ENCODE measurements around the gene JUN.
"Not testable (repeated sequence)": the region's sequence is repeated elsewhere in the genome, so short reads cannot be mapped to it uniquely, and the experiment has no call there.

JUN gene

GRCh38 chr1:58811303-58811702 lies 27.5 kb upstream of the JUN start:
- Histone ChIP-seq H3K9me3 (ENCODE audit: control insufficient read depth in 5 of 5, low read length in 5 of 5) (no peaks in the 10 kb centered on the region), H3K4me1 (ENCODE audit: control insufficient read depth in 5 of 5, insufficient read depth in 5 of 5, low read length in 5 of 5) (peaks cover 3 to 27% (median 23%) of the 10 kb centered on the region in 5 donors), H3K27ac (ENCODE audit: low read depth, low read length) (no peak overlapping the region), H3K9ac (ENCODE audit: low read length in 5 of 5) (no peak overlapping the region), H3K27me3 (ENCODE audit: control insufficient read depth in 5 of 5, insufficient read depth in 4 of 5, low read length in 5 of 5) (no peaks in the 10 kb centered on the region), H3K4me3 (ENCODE audit: low read depth in 1 of 5, low read length in 5 of 5) (no peak overlapping the region), H3K36me3 (ENCODE audit: control insufficient read depth in 5 of 5, insufficient read depth in 5 of 5, low read length in 5 of 5) (no peaks in the 10 kb centered on the region)

GRCh38 chr1:58809325-58810010 lies 25.6 kb upstream of the JUN start:
- H3K27ac ChIP-seq (ENCODE audit: low read depth, low read length) = no peak overlapping the region
- H3K27me3 ChIP-seq (ENCODE audit: control insufficient read depth in 5 of 5, insufficient read depth in 4 of 5, low read length in 5 of 5) = no peaks in the 10 kb centered on the region
- no peaks in the 10 kb centered on the region for H3K9me3 ChIP-seq (ENCODE audit: control insufficient read depth in 5 of 5, low read length in 5 of 5)
- no peak overlapping the region for H3K9ac ChIP-seq (ENCODE audit: low read length in 5 of 5)
- H3K4me3 ChIP-seq (ENCODE audit: low read depth in 1 of 5, low read length in 5 of 5) = no peak overlapping the region
- H3K4me1 ChIP-seq (ENCODE audit: control insufficient read depth in 5 of 5, insufficient read depth in 5 of 5, low read length in 5 of 5) = peaks cover 0 to 14% (median 7%) of the 10 kb centered on the region in 5 donors
- H3K36me3 ChIP-seq (ENCODE audit: control insufficient read depth in 5 of 5, insufficient read depth in 5 of 5, low read length in 5 of 5) = peaks cover 0 to 3% (median 0%) of the 10 kb centered on the region in 5 donors

DNA sequence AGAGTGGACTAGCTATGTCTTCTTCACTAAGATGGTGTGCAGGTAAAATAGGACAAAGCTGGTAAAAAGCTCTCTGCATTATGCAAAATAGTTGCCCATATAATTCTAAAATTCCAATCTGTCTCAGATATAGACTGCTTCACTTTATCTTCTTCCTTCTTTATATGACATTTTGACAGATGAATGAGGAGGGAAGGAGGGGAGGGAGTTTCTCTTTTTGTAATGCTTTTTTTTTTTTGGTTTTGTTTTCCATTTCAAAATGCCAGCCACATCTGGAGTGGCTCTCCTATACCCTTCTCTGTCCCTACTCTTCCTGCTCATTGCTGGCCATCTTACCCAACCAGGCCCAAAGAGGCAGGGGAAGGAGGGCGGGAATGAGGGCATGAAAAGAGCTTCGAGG lies 24.2 kb upstream of the JUN start:
- Histone ChIP-seq H3K4me3 (ENCODE audit: low read depth in 1 of 5, low read length in 5 of 5) (no peak overlapping the region), H3K27ac (ENCODE audit: low read depth, low read length) (no peak overlapping the region), H3K9me3 (ENCODE audit: control insufficient read depth in 5 of 5, low read length in 5 of 5) (no peaks in the 10 kb centered on the region), H3K27me3 (ENCODE audit: control insufficient read depth in 5 of 5, insufficient read depth in 4 of 5, low read length in 5 of 5) (no peaks in the 10 kb centered on the region), H3K9ac (ENCODE audit: low read length in 5 of 5) (no peak overlapping the region), H3K4me1 (ENCODE audit: control insufficient read depth in 5 of 5, insufficient read depth in 5 of 5, low read length in 5 of 5) (peaks cover 0 to 2% (median 0%) of the 10 kb centered on the region in 5 donors), H3K36me3 (ENCODE audit: control insufficient read depth in 5 of 5, insufficient read depth in 5 of 5, low read length in 5 of 5) (peaks cover 0 to 3% (median 0%) of the 10 kb centered on the region in 5 donors)

DNA sequence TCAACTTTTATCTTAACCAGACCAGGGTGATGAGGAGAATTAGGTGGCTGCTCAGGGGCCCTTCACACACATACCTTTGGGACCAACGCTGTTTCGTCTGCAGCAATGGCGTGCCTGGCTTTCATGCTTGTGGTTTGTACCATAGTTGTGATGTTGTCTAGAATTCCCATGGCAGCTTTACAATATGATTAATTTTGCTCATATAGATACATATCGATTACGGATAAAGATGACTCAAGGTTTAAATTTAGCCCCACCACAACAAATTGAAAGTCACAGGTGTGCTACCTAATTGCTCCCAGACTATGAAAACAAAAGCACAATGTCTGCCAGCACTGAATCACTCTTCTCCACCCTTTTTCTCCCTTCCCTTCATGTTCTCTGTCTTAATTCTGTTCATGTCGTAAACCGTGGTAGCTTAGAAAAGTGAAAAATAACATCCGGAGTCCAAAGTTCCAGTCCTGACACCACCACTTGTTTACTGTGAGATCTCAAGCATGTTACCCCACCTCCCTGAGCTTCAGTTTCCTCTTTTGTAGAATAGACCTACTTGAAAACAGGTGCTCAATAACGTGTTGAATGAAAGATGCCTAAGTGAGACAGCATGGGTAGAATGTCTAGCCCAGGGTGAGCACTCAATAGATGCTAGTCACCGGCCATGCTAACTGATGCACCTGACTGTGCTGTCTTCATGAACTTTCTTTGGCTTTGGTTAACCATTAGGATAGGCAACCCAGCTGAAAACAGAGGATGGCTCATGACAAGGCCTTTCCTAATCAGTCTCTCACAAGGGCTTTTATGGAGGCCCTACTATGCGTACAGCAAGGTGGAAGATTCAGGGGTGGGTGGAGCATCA lies 22.1 kb upstream of the JUN start:
- Histone ChIP-seq H3K36me3 (ENCODE audit: control insufficient read depth in 5 of 5, insufficient read depth in 5 of 5, low read length in 5 of 5) (peaks cover 0 to 3% (median 0%) of the 10 kb centered on the region in 5 donors), H3K9ac (ENCODE audit: low read length in 5 of 5) (no peak overlapping the region), H3K4me1 (ENCODE audit: control insufficient read depth in 5 of 5, insufficient read depth in 5 of 5, low read length in 5 of 5) (no peaks in the 10 kb centered on the region), H3K4me3 (ENCODE audit: low read depth in 1 of 5, low read length in 5 of 5) (no peak overlapping the region), H3K27me3 (ENCODE audit: control insufficient read depth in 5 of 5, insufficient read depth in 4 of 5, low read length in 5 of 5) (no peaks in the 10 kb centered on the region), H3K9me3 (ENCODE audit: control insufficient read depth in 5 of 5, low read length in 5 of 5) (no peaks in the 10 kb centered on the region), H3K27ac (ENCODE audit: low read depth, low read length) (no peak overlapping the region)

GRCh38 chr1:58804853-58805565 lies 21.2 kb upstream of the JUN start:
- no peaks in the 10 kb centered on the region for H3K27me3 ChIP-seq (ENCODE audit: control insufficient read depth in 5 of 5, insufficient read depth in 4 of 5, low read length in 5 of 5)
- peaks cover 0 to 3% (median 0%) of the 10 kb centered on the region in 5 donors for H3K36me3 ChIP-seq (ENCODE audit: control insufficient read depth in 5 of 5, insufficient read depth in 5 of 5, low read length in 5 of 5)
- no peaks in the 10 kb centered on the region for H3K4me1 ChIP-seq (ENCODE audit: control insufficient read depth in 5 of 5, insufficient read depth in 5 of 5, low read length in 5 of 5)
- H3K9ac ChIP-seq (ENCODE audit: low read length in 5 of 5) = no peak overlapping the region
- no peak overlapping the region for H3K4me3 ChIP-seq (ENCODE audit: low read depth in 1 of 5, low read length in 5 of 5)
- H3K27ac ChIP-seq (ENCODE audit: low read depth, low read length) = no peak overlapping the region
- H3K9me3 ChIP-seq (ENCODE audit: control insufficient read depth in 5 of 5, low read length in 5 of 5) = no peaks in the 10 kb centered on the region

DNA sequence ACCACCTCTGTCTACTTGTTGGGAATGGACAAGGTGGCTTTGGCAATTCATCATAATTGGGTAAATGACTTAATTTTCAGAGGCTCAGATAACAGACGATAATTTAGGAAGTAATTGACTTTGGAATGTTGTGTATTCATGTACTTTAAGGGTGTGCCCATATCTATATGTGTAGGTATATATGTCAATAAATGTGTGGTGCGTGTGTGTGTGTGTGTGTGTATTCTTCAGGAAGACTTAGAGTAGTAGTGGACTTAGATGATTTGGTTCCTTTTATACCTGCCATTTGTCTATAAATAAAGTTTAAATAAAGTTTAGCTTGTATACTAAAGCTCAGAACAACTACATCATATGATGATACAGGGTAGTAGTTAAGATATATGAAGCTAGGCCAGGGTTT lies 20.0 kb upstream of the JUN start:
- Histone ChIP-seq H3K9ac (ENCODE audit: low read length in 5 of 5) (no peak overlapping the region), H3K4me3 (ENCODE audit: low read depth in 1 of 5, low read length in 5 of 5) (no peak overlapping the region), H3K4me1 (ENCODE audit: control insufficient read depth in 5 of 5, insufficient read depth in 5 of 5, low read length in 5 of 5) (no peaks in the 10 kb centered on the region), H3K36me3 (ENCODE audit: control insufficient read depth in 5 of 5, insufficient read depth in 5 of 5, low read length in 5 of 5) (peaks cover 0 to 4% (median 0%) of the 10 kb centered on the region in 5 donors), H3K27ac (ENCODE audit: low read depth, low read length) (no peak overlapping the region), H3K27me3 (ENCODE audit: control insufficient read depth in 5 of 5, insufficient read depth in 4 of 5, low read length in 5 of 5) (no peaks in the 10 kb centered on the region), H3K9me3 (ENCODE audit: control insufficient read depth in 5 of 5, low read length in 5 of 5) (peaks cover 0 to 3% (median 0%) of the 10 kb centered on the region in 5 donors)

DNA sequence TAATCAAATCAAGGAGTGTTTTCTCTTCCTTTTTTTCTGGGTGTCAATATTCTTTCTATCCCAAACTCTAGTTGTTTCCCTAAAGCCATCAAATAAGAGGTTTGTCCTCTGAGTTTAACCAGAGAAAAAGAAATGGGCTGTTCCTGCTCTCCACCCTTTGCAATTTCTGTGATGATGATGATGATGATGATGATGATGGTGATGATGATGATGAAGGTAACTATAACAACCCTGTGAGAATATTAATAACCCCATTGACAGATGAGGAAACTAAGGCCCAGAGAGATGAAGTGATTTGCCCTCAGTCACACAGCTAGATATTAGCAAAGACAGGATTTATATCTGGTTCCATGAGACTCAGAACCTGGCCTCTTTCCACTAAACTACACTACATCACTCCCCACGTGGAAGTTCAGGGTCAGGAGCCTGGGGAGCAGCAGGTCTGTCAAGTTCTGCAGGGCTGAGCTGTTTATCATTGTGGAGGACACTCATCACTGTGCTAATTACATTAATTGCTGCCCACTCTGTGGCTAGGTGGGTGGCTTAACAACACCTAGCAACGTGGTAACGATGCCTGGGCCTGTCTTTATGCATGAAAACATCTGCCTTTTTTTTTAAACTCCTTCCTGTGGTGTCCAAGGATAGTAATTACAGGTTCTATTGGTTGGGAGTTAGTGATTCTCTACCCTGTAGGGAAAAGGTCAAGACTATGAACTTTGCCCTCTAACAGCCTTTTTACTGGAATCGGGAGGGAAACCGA lies 19.0 kb upstream of the JUN start:
- Histone ChIP-seq H3K27ac (ENCODE audit: low read depth, low read length) (no peak overlapping the region), H3K4me1 (ENCODE audit: control insufficient read depth in 5 of 5, insufficient read depth in 5 of 5, low read length in 5 of 5) (no peaks in the 10 kb centered on the region), H3K27me3 (ENCODE audit: control insufficient read depth in 5 of 5, insufficient read depth in 4 of 5, low read length in 5 of 5) (no peaks in the 10 kb centered on the region), H3K4me3 (ENCODE audit: low read depth in 1 of 5, low read length in 5 of 5) (no peak overlapping the region), H3K9ac (ENCODE audit: low read length in 5 of 5) (no peak overlapping the region), H3K9me3 (ENCODE audit: control insufficient read depth in 5 of 5, low read length in 5 of 5) (peaks cover 0 to 3% (median 0%) of the 10 kb centered on the region in 5 donors), H3K36me3 (ENCODE audit: control insufficient read depth in 5 of 5, insufficient read depth in 5 of 5, low read length in 5 of 5) (peaks cover 0 to 4% (median 0%) of the 10 kb centered on the region in 5 donors)

DNA sequence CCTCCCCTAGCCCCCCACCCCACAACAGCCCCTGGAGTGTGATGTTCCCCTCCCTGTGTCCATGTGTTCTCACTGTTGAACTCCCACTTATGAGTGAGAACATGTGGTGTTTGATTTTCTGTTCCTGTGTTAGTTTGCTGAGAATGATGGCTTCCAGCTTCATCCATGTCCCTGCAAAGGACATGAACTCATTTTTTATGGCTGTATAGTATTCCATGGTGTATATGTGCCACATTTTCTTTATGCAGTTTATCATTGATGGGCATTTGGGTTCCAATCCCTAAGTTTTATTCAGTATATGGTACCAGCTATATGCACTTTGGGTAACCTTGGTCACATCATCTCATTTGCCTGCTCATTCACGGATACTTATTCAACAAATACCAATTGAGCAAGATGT lies 17.4 kb upstream of the JUN start:
- H3K9me3 ChIP-seq (ENCODE audit: control insufficient read depth in 5 of 5, low read length in 5 of 5); H3K4me3 ChIP-seq (ENCODE audit: low read depth in 1 of 5, low read length in 5 of 5); H3K27ac ChIP-seq (ENCODE audit: low read depth, low read length); H3K4me1 ChIP-seq (ENCODE audit: control insufficient read depth in 5 of 5, insufficient read depth in 5 of 5, low read length in 5 of 5); H3K9ac ChIP-seq (ENCODE audit: low read length in 5 of 5); H3K36me3 ChIP-seq (ENCODE audit: control insufficient read depth in 5 of 5, insufficient read depth in 5 of 5, low read length in 5 of 5); H3K27me3 ChIP-seq (ENCODE audit: control insufficient read depth in 5 of 5, insufficient read depth in 4 of 5, low read length in 5 of 5): not testable (repeated sequence)

DNA sequence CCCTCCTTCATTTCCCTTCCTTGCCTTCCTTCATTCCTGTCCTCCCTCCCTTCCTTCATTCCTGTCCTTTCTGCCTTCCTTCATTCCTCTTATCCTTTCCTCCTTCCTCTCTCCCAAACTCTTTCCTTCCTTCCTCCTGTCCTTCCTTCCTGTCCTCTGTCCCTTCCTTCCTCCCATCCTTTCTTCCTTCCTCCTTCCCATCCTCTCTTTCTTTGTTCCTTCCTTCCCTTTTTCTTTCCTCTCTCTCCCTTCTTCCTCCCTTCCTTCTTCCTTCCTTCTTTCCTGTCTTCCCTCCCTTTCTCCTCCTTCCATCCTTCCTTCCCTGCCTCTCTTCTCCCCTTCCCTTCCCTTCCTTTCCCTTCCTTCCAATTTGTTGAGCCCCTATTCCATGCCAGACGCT lies 15.8 kb upstream of the JUN start:
- Histone ChIP-seq H3K4me1 (ENCODE audit: control insufficient read depth in 5 of 5, insufficient read depth in 5 of 5, low read length in 5 of 5) (no peaks in the 10 kb centered on the region), H3K9me3 (ENCODE audit: control insufficient read depth in 5 of 5, low read length in 5 of 5) (peaks cover 0 to 3% (median 0%) of the 10 kb centered on the region in 5 donors), H3K27me3 (ENCODE audit: control insufficient read depth in 5 of 5, insufficient read depth in 4 of 5, low read length in 5 of 5) (no peaks in the 10 kb centered on the region), H3K27ac (ENCODE audit: low read depth, low read length) (no peak overlapping the region), H3K36me3 (ENCODE audit: control insufficient read depth in 5 of 5, insufficient read depth in 5 of 5, low read length in 5 of 5) (peaks cover 0 to 4% (median 0%) of the 10 kb centered on the region in 5 donors), H3K4me3 (ENCODE audit: low read depth in 1 of 5, low read length in 5 of 5) (no peak overlapping the region), H3K9ac (ENCODE audit: low read length in 5 of 5) (no peak overlapping the region)

Data from subcutaneous abdominal adipose tissue (tissue), 5 donors.